Stomach (tissue), 4 donors: ENCODE measurements around the gene ELAVL1.

ENCODE experiments used
- CTCF ChIP-seq, 7 experiments: fragments of 450-650 bp in 4 of 7; fragments of 200-600 bp in 3 of 7; sonication (generic) in 3 of 7; IDR thresholded peaks; one replicate each; pipeline ENCODE4 v1.5.1; 2016 to 2019; ENCODE audit warnings: antibody characterized with exemption in 7 of 7, control low read depth in 2 of 7, mild to moderate bottlenecking in 1 of 7
- EP300 ChIP-seq: sonication (generic); formaldehyde crosslinking; IDR thresholded peaks from one replicate; pipeline ENCODE4 v1.6.1; 2017; ENCODE audit warnings: antibody characterized with exemption
- POLR2A ChIP-seq, 4 donors: fragments of 450-650 bp; IDR thresholded peaks; one replicate each; pipeline ENCODE4 v1.6.1; 2016; ENCODE audit warnings: antibody characterized with exemption in 4 of 4, control low read depth in 2 of 4, mild to moderate bottlenecking in 1 of 4, moderate library complexity in 1 of 4
- POLR2AphosphoS5 ChIP-seq, 3 donors: sonication (generic); formaldehyde crosslinking; IDR thresholded peaks; one replicate each; pipeline ENCODE4 v1.6.1; 2016; ENCODE audit warnings: antibody characterized with exemption in 3 of 3

- TF ChIP-seq CTCF (IDR thresholded peaks at IDR 0.05) (no peak), POLR2A (IDR thresholded peaks at IDR 0.05) (no peak), EP300 (no peak), POLR2AphosphoS5 (IDR thresholded peaks at IDR 0.05) (no peak)
Observed at GRCh38 chr19:7980635-7981121, 24.8 kb downstream of the ELAVL1 start.
